Prostate gland (tissue), 2 donors: ENCODE data around the gene IL19. TPM values are rescaled to one million over a fixed set of nuclear protein-coding genes. Genes with fewer than 3 reads are reported as not detected.

Source experiments
- DNase-seq: peaks from one replicate; pipeline ENCODE4 v3.0.0-alpha.2; 2019; ENCODE audit warnings: low spot score
- H3K27ac ChIP-seq, 2 donors: fragments of 200-600 bp; sonication (generic); 2 replicates each; pipeline ENCODE4 v1.5.1; 2017 to 2019
- H3K27me3 ChIP-seq: fragments of 200-600 bp; sonication (generic); replicated peaks from 2 replicates; pipeline ENCODE4 v1.5.1; 2019; ENCODE audit not compliant: insufficient read depth
- H3K36me3 ChIP-seq, 2 donors: fragments of 200-600 bp; sonication (generic); 1 replicate in 1 of 2; 2 replicates in 1 of 2; pipeline versions ENCODE4 v1.5.1 to v1.8.1; 2017 to 2019
- H3K4me1 ChIP-seq: fragments of 200-600 bp; sonication (generic); replicated peaks from 2 replicates; pipeline ENCODE4 v1.5.1; 2019
- H3K4me3 ChIP-seq, 2 donors: fragments of 200-600 bp; sonication (generic); 2 replicates each; pipeline ENCODE4 v1.5.1; 2017 to 2019
- H3K9me3 ChIP-seq: fragments of 200-600 bp; sonication (generic); 2 replicates; pipeline ENCODE4 v1.5.1; 2017
- CTCF ChIP-seq, 4 experiments: fragments of 200-600 bp in 2 of 4; fragments of 450-650 bp in 2 of 4; sonication (generic) in 2 of 4; IDR thresholded peaks; 1 replicate in 3 of 4; 2 replicates in 1 of 4; pipeline ENCODE4 v1.5.1; 2016 to 2019; ENCODE audit warnings: antibody characterized with exemption in 4 of 4, mild to moderate bottlenecking in 2 of 4, moderate library complexity in 2 of 4
- POLR2A ChIP-seq: fragments of 450-650 bp; IDR thresholded peaks from one replicate; pipeline ENCODE4 v1.6.1; 2016; ENCODE audit warnings: antibody characterized with exemption, mild to moderate bottlenecking
- POLR2AphosphoS5 ChIP-seq: sonication (generic); formaldehyde crosslinking; IDR thresholded peaks from one replicate; pipeline ENCODE4 v1.6.1; 2017; ENCODE audit warnings: antibody characterized with exemption
- WGBS: methylation state at CpG from one replicate; pipeline ENCODE4 v1.1.5; 2018; 5-methylcytosine and 5-hydroxymethylcytosine counted together
- intact Hi-C: fragments of 100-400 bp; cut with DNase I; formaldehyde crosslinking; loops from one replicate; pipeline ENCODE4 v1.14.2; 2022
- total RNA-seq, 2 donors: library from RNA; depleted of rRNA; stranded (reverse); fragments of >200 nt; gene quantifications; one replicate each; pipeline ENCODE4 v1.1.0, GENCODE V29; 2016

The IL19 gene
- total RNA-seq, 2 donors from 2014 or later = not detected

DNA sequence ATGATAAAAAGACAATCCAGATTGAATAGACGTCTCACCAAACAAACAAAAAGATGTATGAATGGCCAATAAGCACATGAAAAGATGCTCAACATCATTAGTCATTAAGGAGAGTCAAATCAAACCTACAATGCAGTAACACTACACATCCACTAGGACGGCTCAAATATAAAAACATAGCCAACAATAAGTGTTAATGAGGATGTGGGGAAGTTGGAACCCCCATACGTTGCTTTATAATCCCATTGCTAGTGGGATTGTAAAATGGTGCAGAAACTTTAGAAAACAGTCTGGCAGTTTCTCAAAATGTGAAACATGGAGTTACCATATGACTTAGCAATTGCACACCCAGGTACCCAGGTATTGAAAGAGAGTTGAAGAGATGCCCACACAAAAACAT lies 112.0 kb downstream of the IL19 start:
- TF ChIP-seq POLR2A = no peak
- no peak for TF ChIP-seq POLR2AphosphoS5
- no peak for TF ChIP-seq CTCF (IDR thresholded peaks at IDR 0.05)
- Histone ChIP-seq H3K27me3 (no peaks in the 10 kb centered on the region), H3K36me3 (no peaks in the 10 kb centered on the region), H3K27ac (no peak overlapping the region), H3K9me3 (no peaks in the 10 kb centered on the region), H3K4me3 (no peak overlapping the region), H3K4me1 (no peaks in the 10 kb centered on the region)
- no peak for DNase-seq
- intact Hi-C loops = no loop called here
- 85% methylated on average over 3 of the region's 3 CpGs for WGBS

- H3K4me1 ChIP-seq = no peaks in the 10 kb centered on the region
- TF ChIP-seq POLR2AphosphoS5 = no peak
- TF ChIP-seq POLR2A = no peak
- TF ChIP-seq CTCF (IDR thresholded peaks at IDR 0.05) = no peak
- H3K9me3 ChIP-seq = no peaks in the 10 kb centered on the region
- H3K4me3 ChIP-seq = no peak overlapping the region
- no peaks in the 10 kb centered on the region for H3K27me3 ChIP-seq
- 100% methylated on average over 1 of the region's 1 CpG for WGBS
- intact Hi-C loops = no loop called here
- no peaks in the 10 kb centered on the region for H3K36me3 ChIP-seq
- H3K27ac ChIP-seq = no peak overlapping the region
- DNase-seq = no peak
Measured at GRCh38 chr1:206883160-206883559, 112.6 kb downstream of the IL19 start.

DNA sequence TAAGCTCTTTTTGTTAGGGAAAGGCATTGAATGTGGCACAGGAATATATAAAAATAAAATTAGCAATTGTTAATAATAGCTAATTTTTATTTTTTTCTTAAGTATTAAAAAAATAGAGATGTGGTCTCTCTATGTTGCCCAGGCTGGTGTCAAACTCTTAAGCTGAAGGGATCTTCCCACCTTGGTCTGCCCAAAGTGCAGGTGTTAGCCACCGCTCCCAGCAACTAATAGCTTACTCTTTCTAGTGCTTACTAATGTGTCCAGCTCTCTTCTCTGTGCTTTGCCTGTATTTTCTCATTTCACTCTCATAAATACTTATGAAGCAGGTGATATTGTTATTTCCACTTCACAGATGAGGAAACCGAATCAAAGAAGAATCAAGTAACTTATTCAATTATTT lies 113.3 kb downstream of the IL19 start:
- no peaks in the 10 kb centered on the region for H3K36me3 ChIP-seq
- 94% methylated on average over 2 of the region's 2 CpGs for WGBS
- intact Hi-C loops = no loop called here
- H3K27ac ChIP-seq = no peak overlapping the region
- no peak for TF ChIP-seq CTCF (IDR thresholded peaks at IDR 0.05)
- TF ChIP-seq POLR2AphosphoS5 = no peak
- no peak for TF ChIP-seq POLR2A
- no peak for DNase-seq
- H3K4me1 ChIP-seq = no peaks in the 10 kb centered on the region
- H3K9me3 ChIP-seq = no peaks in the 10 kb centered on the region
- no peak overlapping the region for H3K4me3 ChIP-seq
- no peaks in the 10 kb centered on the region for H3K27me3 ChIP-seq

DNA sequence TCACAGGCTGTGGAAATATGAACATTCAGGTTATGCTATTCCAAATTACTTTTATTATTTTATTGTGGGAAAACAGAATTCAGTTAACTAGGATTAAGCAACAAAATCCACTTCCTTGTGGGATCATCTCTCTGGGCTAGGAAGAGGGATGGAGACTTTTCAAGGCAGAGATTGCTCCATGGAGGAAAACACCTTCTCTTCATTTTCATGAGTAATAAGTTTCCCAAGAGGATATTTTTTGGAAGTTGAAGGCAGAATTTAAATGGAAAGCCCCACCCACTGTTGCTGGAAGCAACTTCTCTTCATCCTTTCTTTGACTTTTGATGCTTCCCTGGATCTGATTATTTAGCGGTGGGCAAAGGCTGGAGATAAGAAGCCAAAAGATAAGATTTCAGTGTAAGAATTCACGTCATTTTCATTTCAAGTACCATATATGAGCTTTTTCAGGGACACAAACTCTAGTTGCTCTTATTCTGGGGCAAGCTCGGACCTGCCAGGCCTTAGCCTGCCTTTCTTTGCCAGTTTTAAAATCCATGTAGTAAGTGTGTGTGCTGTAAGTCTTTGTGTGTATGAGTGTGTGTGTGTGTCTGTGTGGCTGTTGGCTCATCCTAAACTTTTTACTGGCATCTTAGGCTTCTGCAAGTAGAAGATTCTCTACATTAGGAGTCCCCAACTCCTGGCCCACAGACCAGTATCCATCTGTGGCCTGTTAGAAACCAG lies 114.9 kb downstream of the IL19 start:
- no peaks in the 10 kb centered on the region for H3K4me1 ChIP-seq
- WGBS = 45% methylated on average over 3 of the region's 3 CpGs
- no peaks in the 10 kb centered on the region for H3K9me3 ChIP-seq
- no peak overlapping the region for H3K27ac ChIP-seq
- H3K4me3 ChIP-seq = no peak overlapping the region
- H3K27me3 ChIP-seq = no peaks in the 10 kb centered on the region
- no peak for DNase-seq
- no peak for TF ChIP-seq POLR2A
- no peak for TF ChIP-seq POLR2AphosphoS5
- no peak for TF ChIP-seq CTCF (IDR thresholded peaks at IDR 0.05)
- intact Hi-C loops = no loop called here
- H3K36me3 ChIP-seq = no peaks in the 10 kb centered on the region

GRCh38 chr1:206886831-206887230 lies 116.3 kb downstream of the IL19 start:
- Histone ChIP-seq H3K9me3 (no peaks in the 10 kb centered on the region), H3K27ac (no peak overlapping the region), H3K27me3 (no peaks in the 10 kb centered on the region), H3K36me3 (no peaks in the 10 kb centered on the region), H3K4me1 (no peaks in the 10 kb centered on the region), H3K4me3 (no peak overlapping the region)
- TF ChIP-seq CTCF (IDR thresholded peaks at IDR 0.05) (no peak), POLR2AphosphoS5 (no peak), POLR2A (no peak)
- no peak for DNase-seq
- intact Hi-C loops = no loop called here
- WGBS = 100% methylated on average over 1 of the region's 1 CpG
